Measurements from ENCODE around the gene LRBA. TPM values are rescaled to one million over a fixed set of nuclear protein-coding genes. Genes with fewer than 3 reads are reported as not detected.

The LRBA gene
- total and polyA plus RNA-seq, 9 of the 15 experiments (the other 6 are each of a cell fraction or from before 2014, with no cell fraction given), result 24.2 to 88.7 (median 59.7) TPM

DNA sequence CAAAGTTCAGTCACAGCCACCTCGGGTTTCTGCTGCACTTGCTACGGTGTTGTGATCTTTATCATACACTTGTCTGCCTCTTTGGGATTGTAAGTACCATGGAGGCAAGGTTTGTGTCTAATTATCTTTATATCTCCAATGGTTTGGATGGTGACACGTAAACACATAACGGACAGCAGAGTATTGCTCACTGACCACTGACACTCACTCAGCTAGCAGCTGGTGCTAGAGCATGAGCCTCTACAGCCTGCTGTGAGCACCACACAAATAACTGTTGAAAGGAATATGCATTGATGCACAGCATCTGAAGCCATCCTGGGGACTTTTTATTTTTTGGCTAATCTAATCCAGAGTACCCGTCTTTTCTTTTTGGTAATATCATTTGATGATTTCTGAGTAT lies 780.8 kb downstream of the LRBA start (continued):
- TF ChIP-seq, protein P1, sequence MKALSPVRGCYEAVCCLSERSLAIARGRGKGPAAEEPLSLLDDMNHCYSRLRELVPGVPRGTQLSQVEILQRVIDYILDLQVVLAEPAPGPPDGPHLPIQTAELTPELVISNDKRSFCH (CRISPR knock-in tag; IDR thresholded peaks at IDR 0.05), result no peak
- TF ChIP-seq, protein P1 (tag; IDR thresholded peaks at IDR 0.05), result no peak
- TF ChIP-seq, protein P2, sequence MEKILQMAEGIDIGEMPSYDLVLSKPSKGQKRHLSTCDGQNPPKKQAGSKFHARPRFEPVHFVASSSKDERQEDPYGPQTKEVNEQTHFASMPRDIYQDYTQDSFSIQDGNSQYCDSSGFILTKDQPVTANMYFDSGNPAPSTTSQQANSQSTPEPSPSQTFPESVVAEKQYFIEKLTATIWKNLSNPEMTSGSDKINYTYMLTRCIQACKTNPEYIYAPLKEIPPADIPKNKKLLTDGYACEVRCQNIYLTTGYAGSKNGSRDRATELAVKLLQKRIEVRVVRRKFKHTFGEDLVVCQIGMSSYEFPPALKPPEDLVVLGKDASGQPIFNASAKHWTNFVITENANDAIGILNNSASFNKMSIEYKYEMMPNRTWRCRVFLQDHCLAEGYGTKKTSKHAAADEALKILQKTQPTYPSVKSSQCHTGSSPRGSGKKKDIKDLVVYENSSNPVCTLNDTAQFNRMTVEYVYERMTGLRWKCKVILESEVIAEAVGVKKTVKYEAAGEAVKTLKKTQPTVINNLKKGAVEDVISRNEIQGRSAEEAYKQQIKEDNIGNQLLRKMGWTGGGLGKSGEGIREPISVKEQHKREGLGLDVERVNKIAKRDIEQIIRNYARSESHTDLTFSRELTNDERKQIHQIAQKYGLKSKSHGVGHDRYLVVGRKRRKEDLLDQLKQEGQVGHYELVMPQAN (IDR thresholded peaks at IDR 0.05; ENCODE audit: borderline replicate concordance), result no peak
- no peak for TF ChIP-seq NR2C2 (CRISPR knock-in tag; IDR thresholded peaks at IDR 0.05)
- TF ChIP-seq NR2C2 (tag; IDR thresholded peaks at IDR 0.05), result no peak
- TF ChIP-seq, protein P3, sequence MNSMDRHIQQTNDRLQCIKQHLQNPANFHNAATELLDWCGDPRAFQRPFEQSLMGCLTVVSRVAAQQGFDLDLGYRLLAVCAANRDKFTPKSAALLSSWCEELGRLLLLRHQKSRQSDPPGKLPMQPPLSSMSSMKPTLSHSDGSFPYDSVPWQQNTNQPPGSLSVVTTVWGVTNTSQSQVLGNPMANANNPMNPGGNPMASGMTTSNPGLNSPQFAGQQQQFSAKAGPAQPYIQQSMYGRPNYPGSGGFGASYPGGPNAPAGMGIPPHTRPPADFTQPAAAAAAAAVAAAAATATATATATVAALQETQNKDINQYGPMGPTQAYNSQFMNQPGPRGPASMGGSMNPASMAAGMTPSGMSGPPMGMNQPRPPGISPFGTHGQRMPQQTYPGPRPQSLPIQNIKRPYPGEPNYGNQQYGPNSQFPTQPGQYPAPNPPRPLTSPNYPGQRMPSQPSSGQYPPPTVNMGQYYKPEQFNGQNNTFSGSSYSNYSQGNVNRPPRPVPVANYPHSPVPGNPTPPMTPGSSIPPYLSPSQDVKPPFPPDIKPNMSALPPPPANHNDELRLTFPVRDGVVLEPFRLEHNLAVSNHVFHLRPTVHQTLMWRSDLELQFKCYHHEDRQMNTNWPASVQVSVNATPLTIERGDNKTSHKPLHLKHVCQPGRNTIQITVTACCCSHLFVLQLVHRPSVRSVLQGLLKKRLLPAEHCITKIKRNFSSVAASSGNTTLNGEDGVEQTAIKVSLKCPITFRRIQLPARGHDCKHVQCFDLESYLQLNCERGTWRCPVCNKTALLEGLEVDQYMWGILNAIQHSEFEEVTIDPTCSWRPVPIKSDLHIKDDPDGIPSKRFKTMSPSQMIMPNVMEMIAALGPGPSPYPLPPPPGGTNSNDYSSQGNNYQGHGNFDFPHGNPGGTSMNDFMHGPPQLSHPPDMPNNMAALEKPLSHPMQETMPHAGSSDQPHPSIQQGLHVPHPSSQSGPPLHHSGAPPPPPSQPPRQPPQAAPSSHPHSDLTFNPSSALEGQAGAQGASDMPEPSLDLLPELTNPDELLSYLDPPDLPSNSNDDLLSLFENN (IDR thresholded peaks at IDR 0.05; ENCODE audit: low read depth in 2 of 2, low read length in 2 of 2), result no peak
- TF ChIP-seq, protein P4, sequence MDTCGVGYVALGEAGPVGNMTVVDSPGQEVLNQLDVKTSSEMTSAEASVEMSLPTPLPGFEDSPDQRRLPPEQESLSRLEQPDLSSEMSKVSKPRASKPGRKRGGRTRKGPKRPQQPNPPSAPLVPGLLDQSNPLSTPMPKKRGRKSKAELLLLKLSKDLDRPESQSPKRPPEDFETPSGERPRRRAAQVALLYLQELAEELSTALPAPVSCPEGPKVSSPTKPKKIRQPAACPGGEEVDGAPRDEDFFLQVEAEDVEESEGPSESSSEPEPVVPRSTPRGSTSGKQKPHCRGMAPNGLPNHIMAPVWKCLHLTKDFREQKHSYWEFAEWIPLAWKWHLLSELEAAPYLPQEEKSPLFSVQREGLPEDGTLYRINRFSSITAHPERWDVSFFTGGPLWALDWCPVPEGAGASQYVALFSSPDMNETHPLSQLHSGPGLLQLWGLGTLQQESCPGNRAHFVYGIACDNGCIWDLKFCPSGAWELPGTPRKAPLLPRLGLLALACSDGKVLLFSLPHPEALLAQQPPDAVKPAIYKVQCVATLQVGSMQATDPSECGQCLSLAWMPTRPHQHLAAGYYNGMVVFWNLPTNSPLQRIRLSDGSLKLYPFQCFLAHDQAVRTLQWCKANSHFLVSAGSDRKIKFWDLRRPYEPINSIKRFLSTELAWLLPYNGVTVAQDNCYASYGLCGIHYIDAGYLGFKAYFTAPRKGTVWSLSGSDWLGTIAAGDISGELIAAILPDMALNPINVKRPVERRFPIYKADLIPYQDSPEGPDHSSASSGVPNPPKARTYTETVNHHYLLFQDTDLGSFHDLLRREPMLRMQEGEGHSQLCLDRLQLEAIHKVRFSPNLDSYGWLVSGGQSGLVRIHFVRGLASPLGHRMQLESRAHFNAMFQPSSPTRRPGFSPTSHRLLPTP (IDR thresholded peaks at IDR 0.05; ENCODE audit: borderline replicate concordance, extremely low read depth, insufficient read length), result no peak
- no peak for TF ChIP-seq TOE1 (IDR thresholded peaks at IDR 0.05; ENCODE audit: borderline replicate concordance)
- TF ChIP-seq TOE1 (CRISPR knock-in tag; IDR thresholded peaks at IDR 0.05; ENCODE audit: borderline replicate concordance, low read depth), result no peak

All from K562 (cell line).